ENCODE data around the gene BTBD9.

The BTBD9 gene

GRCh38 chr6:38337819-38338465, 301.8 kb downstream of the BTBD9 start:
- Histone ChIP-seq H4K20me1 (ENCODE audit: control insufficient read depth, insufficient read depth, low read depth, low read length) (no peaks in the 10 kb centered on the region), H3K4me3 (ENCODE audit: low read length) (no peak overlapping the region), H3K27ac (ENCODE audit: low read depth, low read length) (no peak overlapping the region), H3K9me3 (ENCODE audit: control insufficient read depth, insufficient read depth, low read length) (no peaks in the 10 kb centered on the region), H3K9me2 (replicated peaks; ENCODE audit: control insufficient read depth, low read length) (no peaks in the 10 kb centered on the region), H3K4me2 (ENCODE audit: low read length) (no peak overlapping the region), H3K79me2 (ENCODE audit: control insufficient read depth, low read length) (no peaks in the 10 kb centered on the region), H3K36me3 (ENCODE audit: control insufficient read depth, low read length) (no peaks in the 10 kb centered on the region), H3K27me3 (ENCODE audit: control insufficient read depth, low read length) (no peaks in the 10 kb centered on the region), H3K4me1 (ENCODE audit: control insufficient read depth, low read length) (no peaks in the 10 kb centered on the region), H3F3A (ENCODE audit: control insufficient read depth, insufficient read depth) (no peaks in the 10 kb centered on the region)
- TF ChIP-seq CTCF (IDR thresholded peaks at IDR 0.05; ENCODE audit: low read depth, low read length, poor library complexity, severe bottlenecking), result no peak
- TF ChIP-seq EZH2phosphoT487 (IDR thresholded peaks at IDR 0.05; ENCODE audit: borderline replicate concordance, low read length), result no peak

GRCh38 chr6:38336922-38337321, 302.8 kb downstream of the BTBD9 start:
- Histone ChIP-seq H3K4me2 (ENCODE audit: low read length) (no peak overlapping the region), H3K36me3 (ENCODE audit: control insufficient read depth, low read length) (no peaks in the 10 kb centered on the region), H3K9me2 (replicated peaks; ENCODE audit: control insufficient read depth, low read length) (no peaks in the 10 kb centered on the region), H3K4me3 (ENCODE audit: low read length) (no peak overlapping the region), H3K79me2 (ENCODE audit: control insufficient read depth, low read length) (no peaks in the 10 kb centered on the region), H3K27ac (ENCODE audit: low read depth, low read length) (no peak overlapping the region), H4K20me1 (ENCODE audit: control insufficient read depth, insufficient read depth, low read depth, low read length) (no peaks in the 10 kb centered on the region), H3K4me1 (ENCODE audit: control insufficient read depth, low read length) (no peaks in the 10 kb centered on the region), H3F3A (ENCODE audit: control insufficient read depth, insufficient read depth) (no peaks in the 10 kb centered on the region), H3K27me3 (ENCODE audit: control insufficient read depth, low read length) (no peaks in the 10 kb centered on the region), H3K9me3 (ENCODE audit: control insufficient read depth, insufficient read depth, low read length) (no peaks in the 10 kb centered on the region)
- no peak for TF ChIP-seq CTCF (IDR thresholded peaks at IDR 0.05; ENCODE audit: low read depth, low read length, poor library complexity, severe bottlenecking)
- TF ChIP-seq EZH2phosphoT487 (IDR thresholded peaks at IDR 0.05; ENCODE audit: borderline replicate concordance, low read length), result no peak

GRCh38 chr6:38326837-38327236, 312.9 kb downstream of the BTBD9 start:
- Histone ChIP-seq H3K4me2 (ENCODE audit: low read length) (no peak overlapping the region), H3K4me3 (ENCODE audit: low read length) (no peak overlapping the region), H3K79me2 (ENCODE audit: control insufficient read depth, low read length) (no peaks in the 10 kb centered on the region), H3K9me3 (ENCODE audit: control insufficient read depth, insufficient read depth, low read length) (no peaks in the 10 kb centered on the region), H3F3A (ENCODE audit: control insufficient read depth, insufficient read depth) (no peaks in the 10 kb centered on the region), H3K27me3 (ENCODE audit: control insufficient read depth, low read length) (no peaks in the 10 kb centered on the region; the same call in 1 of the 2 replicates), H3K36me3 (ENCODE audit: control insufficient read depth, low read length) (no peaks in the 10 kb centered on the region), H3K4me1 (ENCODE audit: control insufficient read depth, low read length) (no peaks in the 10 kb centered on the region), H4K20me1 (ENCODE audit: control insufficient read depth, insufficient read depth, low read depth, low read length) (no peaks in the 10 kb centered on the region), H3K9me2 (replicated peaks; ENCODE audit: control insufficient read depth, low read length) (no peaks in the 10 kb centered on the region), H3K27ac (ENCODE audit: low read depth, low read length) (no peak overlapping the region)
- TF ChIP-seq EZH2phosphoT487 (IDR thresholded peaks at IDR 0.05; ENCODE audit: borderline replicate concordance, low read length) (no peak), CTCF (IDR thresholded peaks at IDR 0.05; ENCODE audit: low read depth, low read length, poor library complexity, severe bottlenecking) (no peak)

All from DOHH2 (cell line).